ENCODE results near the gene POLE.

Gene POLE

DNA sequence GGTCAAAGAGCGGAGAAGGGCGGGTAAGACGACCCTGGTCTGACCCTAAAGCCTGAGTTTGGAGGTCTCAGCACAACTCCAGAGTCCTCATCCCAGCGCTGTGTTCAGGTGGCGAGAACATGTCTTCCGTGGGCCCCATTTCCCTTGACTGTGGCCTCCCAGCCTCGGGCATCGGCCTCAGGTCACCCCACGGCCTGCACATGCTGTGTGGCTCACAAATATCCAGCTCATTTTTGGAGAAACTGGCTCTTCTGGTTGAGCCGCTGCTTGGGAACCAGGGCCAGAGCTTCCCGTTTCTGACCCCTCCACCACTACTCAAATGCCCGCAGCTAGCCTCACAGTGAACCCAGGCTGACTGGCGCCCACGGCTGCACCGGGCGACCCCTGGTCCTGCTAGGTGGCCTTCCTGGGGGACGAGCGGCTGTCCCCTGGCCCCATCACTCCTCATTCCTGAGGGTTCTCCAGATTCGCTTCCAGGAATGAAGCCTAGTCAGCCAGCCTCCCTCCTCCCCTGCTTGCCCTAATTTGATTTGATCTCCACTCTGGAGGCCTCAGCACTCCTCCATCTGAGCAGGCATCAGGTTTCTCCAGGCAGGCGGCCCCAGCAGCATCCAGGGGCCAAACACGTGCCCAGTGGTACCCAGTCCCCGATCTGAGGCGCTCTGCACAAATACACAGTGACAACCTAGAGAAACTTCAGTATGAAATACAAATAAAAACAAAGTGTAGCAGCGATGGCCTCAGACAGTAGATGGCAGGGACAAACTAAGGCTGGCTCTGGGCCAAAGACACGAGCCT, 63.9 kb downstream of the POLE start:
- TF ChIP-seq, protein P1, sequence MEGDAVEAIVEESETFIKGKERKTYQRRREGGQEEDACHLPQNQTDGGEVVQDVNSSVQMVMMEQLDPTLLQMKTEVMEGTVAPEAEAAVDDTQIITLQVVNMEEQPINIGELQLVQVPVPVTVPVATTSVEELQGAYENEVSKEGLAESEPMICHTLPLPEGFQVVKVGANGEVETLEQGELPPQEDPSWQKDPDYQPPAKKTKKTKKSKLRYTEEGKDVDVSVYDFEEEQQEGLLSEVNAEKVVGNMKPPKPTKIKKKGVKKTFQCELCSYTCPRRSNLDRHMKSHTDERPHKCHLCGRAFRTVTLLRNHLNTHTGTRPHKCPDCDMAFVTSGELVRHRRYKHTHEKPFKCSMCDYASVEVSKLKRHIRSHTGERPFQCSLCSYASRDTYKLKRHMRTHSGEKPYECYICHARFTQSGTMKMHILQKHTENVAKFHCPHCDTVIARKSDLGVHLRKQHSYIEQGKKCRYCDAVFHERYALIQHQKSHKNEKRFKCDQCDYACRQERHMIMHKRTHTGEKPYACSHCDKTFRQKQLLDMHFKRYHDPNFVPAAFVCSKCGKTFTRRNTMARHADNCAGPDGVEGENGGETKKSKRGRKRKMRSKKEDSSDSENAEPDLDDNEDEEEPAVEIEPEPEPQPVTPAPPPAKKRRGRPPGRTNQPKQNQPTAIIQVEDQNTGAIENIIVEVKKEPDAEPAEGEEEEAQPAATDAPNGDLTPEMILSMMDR (IDR thresholded peaks at IDR 0.05; ENCODE audit: insufficient read depth, low read depth, low read length, missing control alignments), result no peak
- H3K4me3 ChIP-seq (ENCODE audit: low read length), result no peak overlapping the region
- peak; percentile 45 for DNase-seq (ENCODE audit: low read depth)

DNA sequence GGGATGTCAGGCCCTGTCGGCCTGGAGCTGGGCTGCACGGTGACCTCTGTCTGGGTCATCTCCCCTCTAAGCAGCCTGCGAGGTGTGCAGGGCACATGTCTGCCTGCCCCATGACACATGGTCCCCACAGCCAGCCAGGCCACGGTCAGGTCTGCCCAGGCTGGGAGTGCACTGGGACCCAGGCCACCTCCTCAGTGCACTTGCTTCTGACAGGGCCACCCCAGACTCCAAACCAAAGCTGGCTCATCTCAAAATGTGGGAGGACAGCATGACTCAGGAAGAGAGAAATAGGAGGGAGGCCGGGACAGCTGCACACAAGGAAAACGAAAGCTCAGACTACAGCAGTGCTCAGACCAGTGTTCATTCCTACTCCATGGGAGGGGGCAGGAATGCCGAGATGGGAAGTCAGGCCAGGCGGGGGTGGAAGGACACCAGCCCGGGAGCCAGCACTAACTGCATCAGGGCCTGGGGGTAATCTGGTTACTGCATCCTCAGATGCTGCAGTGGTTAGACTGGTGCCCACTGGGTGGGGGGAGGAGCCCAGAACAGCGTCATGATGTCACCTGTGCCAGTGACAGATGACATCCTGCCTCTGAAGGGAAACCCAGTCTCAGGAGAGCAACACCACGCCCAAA, 64.6 kb downstream of the POLE start:
- TF ChIP-seq, protein P1 (IDR thresholded peaks at IDR 0.05; ENCODE audit: insufficient read depth, low read depth, low read length, missing control alignments), result no peak
- H3K4me3 ChIP-seq (ENCODE audit: low read length), result no peak overlapping the region
- peak; percentile 44 for DNase-seq (ENCODE audit: low read depth)

DNA sequence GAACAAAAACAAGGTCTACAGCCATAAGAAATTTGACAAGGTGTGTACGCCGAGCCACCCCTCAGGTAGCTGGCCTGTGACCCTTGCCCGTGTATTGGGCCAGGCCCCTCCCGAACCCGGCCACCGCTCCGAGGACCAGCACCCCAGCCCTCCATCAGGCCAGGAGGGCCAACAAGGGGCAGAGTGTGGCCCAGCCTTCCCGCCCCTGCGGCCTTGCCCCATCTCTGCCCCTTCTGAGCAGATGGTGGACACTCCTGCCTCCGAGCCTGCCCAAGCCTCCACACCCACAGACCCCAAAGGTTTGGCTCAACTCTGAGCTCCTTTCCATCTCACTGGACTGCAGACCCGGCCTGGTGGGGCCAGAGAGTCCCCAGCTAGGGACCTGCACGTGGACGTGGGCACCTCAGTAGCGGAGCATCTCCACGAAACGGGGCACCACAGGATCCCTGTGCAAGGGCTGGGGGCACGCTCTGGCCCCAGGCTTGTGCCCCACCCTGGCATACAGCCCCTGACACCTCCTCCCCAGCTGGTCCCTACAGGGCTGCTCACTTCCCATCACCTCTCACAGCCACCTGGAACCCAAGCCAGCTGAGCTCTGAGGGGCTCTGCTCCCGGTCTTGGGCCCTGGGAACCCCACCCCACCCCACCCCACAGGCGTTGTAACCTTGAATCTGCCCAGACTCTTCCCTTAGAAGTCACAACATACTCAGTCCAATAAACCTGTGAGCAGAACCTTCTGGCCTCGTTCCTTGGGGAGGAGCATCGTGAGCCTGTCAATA, 65.3 kb downstream of the POLE start:
- no peak overlapping the region for H3K4me3 ChIP-seq (ENCODE audit: low read length)
- DNase-seq (ENCODE audit: low read depth), result no peak

DNA sequence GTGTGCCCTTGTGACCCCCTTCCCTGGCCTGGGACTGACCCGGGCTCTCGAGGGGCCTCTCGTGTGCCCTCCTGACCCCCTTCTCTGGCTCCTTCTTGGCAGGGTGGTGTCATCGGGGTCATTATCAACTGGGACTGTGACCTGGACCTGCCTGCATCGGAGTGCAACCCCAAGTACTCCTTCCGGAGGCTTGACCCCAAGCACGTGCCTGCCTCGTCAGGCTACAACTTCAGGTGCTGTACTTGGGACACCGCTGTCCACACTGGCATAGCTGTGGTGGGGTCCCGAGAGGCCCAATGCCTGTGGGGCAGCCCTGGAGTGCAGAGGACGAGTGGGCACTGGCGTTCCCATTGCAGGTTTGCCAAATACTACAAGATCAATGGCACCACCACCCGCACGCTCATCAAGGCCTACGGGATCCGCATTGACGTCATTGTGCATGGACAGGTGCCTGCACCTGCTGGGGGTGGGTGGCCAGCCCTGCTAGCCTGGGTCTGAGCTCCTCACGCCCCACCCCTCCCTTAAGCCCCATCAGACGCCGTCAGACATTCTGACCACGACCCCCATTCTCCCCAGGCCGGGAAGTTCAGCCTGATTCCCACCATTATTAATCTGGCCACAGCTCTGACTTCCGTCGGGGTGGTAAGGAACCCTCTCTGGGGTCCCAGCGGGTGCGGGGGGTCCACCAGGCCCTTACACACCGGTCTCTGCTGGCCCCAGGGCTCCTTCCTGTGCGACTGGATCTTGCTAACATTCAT, 66.1 kb downstream of the POLE start:
- TF ChIP-seq, protein P1 (IDR thresholded peaks at IDR 0.05; ENCODE audit: insufficient read depth, low read depth, low read length, missing control alignments), result no peak
- no peak for DNase-seq (ENCODE audit: low read depth)
- no peak overlapping the region for H3K4me3 ChIP-seq (ENCODE audit: low read length)

More for the DNA sequence above, 65.3 kb downstream of the POLE start:
- TF ChIP-seq, protein P1 (IDR thresholded peaks at IDR 0.05; ENCODE audit: insufficient read depth, low read depth, low read length, missing control alignments), result no peak

DNA sequence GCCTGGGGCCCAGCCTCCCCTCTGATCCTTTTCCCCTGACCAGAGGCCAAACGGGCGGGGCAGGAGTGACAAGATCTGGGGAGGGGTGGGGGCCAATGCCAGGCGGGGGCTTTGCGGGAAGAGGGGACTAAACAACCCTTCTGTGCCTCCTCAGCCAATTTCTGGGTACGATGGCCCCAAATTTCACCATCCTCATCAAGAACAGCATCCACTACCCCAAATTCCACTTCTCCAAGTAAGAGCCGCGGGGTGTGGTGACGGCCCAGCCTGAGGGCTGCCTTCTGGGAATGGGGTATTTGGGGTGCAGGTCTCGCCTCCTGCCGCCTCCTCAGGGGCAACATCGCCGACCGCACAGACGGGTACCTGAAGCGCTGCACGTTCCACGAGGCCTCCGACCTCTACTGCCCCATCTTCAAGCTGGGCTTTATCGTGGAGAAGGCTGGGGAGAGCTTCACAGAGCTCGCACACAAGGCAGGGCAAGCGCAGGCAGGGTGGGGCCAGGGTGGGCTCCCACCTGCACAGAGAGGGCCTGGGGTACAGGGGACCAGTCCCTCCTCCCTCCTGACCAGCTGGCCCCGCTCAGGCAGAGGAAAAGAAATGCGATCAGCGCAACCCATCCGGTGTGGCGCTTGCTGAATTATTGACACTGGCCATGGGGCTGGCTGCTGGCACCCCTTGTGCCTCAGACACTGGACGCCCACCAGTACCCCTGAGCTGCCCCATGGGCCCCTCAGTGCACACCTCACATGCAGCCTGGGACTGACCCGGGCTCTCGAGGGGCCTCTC, 66.8 kb downstream of the POLE start:
- H3K4me3 ChIP-seq (ENCODE audit: low read length), result no peak overlapping the region
- DNase-seq (ENCODE audit: low read depth), result no peak
- TF ChIP-seq, protein P1 (IDR thresholded peaks at IDR 0.05; ENCODE audit: insufficient read depth, low read depth, low read length, missing control alignments), result no peak

Data from epithelial cell of esophagus (primary cell).